ENCODE results near the gene AKAP8. TPM values are rescaled to one million over a fixed set of nuclear protein-coding genes. Genes with fewer than 3 reads are reported as not detected.

Gene AKAP8
- total and polyA plus RNA-seq, 2 of the 4 experiments (the other 2 are of a cell fraction), result 12.2 to 13.4 TPM

DNA sequence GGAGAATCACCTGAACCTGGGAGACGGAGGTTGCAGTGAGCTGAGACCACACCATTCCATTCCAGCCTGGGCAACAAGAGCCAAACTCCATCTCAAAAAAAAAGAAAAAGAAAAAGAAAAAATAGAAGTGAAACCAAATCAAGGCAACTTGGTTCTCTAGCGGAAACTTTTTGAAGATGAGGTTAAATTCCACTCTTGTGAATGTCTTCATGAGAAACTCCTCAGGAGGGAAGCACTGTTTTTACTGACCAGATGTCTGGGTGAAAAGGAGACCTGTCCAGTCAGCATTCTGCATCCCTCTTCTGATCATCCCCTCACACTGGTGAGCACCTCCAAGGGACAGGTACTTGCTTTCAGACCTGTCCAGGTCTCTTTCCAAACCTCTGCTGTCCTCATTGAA lies 63.1 kb downstream of the AKAP8 start:
- peak overlapping the region; percentile 12 for H3K14ac ChIP-seq (replicated peaks; ENCODE audit: low read depth, low read length)
- H2BK20ac ChIP-seq (ENCODE audit: low read depth, low read length), result no peak overlapping the region
- 0 out of 2 replicates have a peak overlapping the region, but pooled peaks have one; percentile 35 for H2AK5ac ChIP-seq (ENCODE audit: low read depth, low read length)
- BruUV-seq (replicated peaks), result no TSS peak
- peaks cover 100% of the 10 kb centered on the region for H4K20me1 ChIP-seq (ENCODE audit: insufficient read depth, low read length)
- H3K9me1 ChIP-seq (ENCODE audit: insufficient read depth, low read length), result peaks cover 60% of the 10 kb centered on the region
- no peak overlapping the region for H4K8ac ChIP-seq (ENCODE audit: low read depth in 2 of 2, low read length in 2 of 2)
- H3K27me3 ChIP-seq (ENCODE audit: control insufficient read depth, insufficient read depth, low read length), result no peaks in the 10 kb centered on the region
- no CpG with 5 or more reads among the region's 2 CpGs for WGBS, 2 experiments (ENCODE audit: extremely low coverage in 2 of 2, insufficient read length in 1 of 2)
- ChIA-PET CTCF (no interaction called here), POLR2A (ENCODE audit: unreplicated experiment) (no interaction called here)
- H2AK9ac ChIP-seq (replicated peaks; ENCODE audit: low read depth, low read length, poor library complexity), result no peak overlapping the region
- no peaks in the 10 kb centered on the region; the same call in 1 of the 2 replicates for H3K36me3 ChIP-seq (ENCODE audit: control insufficient read depth, insufficient read depth, low read length)
- H2BK15ac ChIP-seq (ENCODE audit: low read depth, low read length), result 0 out of 3 replicates have a peak overlapping the region, but pooled peaks have one; percentile 23
- H3K23ac ChIP-seq (ENCODE audit: low read depth, low read length), result peak overlapping the region; percentile 33
- H2BK5ac ChIP-seq (ENCODE audit: low read depth, low read length, poor library complexity, severe bottlenecking), result no peak overlapping the region
- intact Hi-C loops (cut with micrococcal nuclease), result no loop called here
- no peak overlapping the region for H3K4me3 ChIP-seq (ENCODE audit: insufficient read depth, low read depth, low read length)
- H3K4me1 ChIP-seq (ENCODE audit: control insufficient read depth, insufficient read depth, low read length), result peaks cover 47% of the 10 kb centered on the region
- H3K79me1 ChIP-seq (ENCODE audit: low read depth in 1 of 2, low read length in 2 of 2), result peaks cover 0 to 78% of the 10 kb centered on the region in 2 experiments; a peak in 2 of 4 replicates
- in situ Hi-C loops (cut with MboI; ENCODE audit: low sequenced_read_pairs), result no loop called here
- no peaks in the 10 kb centered on the region for H3K9me3 ChIP-seq (ENCODE audit: control insufficient read depth, insufficient read depth, low read length)
- H3K4ac ChIP-seq (ENCODE audit: low read depth, low read length), result peak overlapping the region; percentile 3; the same call in 1 of the 2 replicates
- peak overlapping the region; percentile 12 for H3K27ac ChIP-seq (ENCODE audit: insufficient read depth, low read length)
- no peak overlapping the region; the same call in 1 of the 2 replicates for H3K18ac ChIP-seq (ENCODE audit: low read depth, low read length)
- peak; percentile 80 for DNase-seq
- peak overlapping the region; percentile 46 for H3K4me2 ChIP-seq (ENCODE audit: low read depth, low read length)
- H2BK120ac ChIP-seq (ENCODE audit: low read depth, low read length), result no peak overlapping the region
- no peak overlapping the region for H3K56ac ChIP-seq (ENCODE audit: extremely low read depth, insufficient read depth, low read length)
- H4K91ac ChIP-seq (ENCODE audit: insufficient read depth, low read depth, low read length), result no peak overlapping the region
- no peak overlapping the region for H2AFZ ChIP-seq (replicated peaks; ENCODE audit: low read length, poor library complexity)
- no peak for TF ChIP-seq POLR2A (IDR thresholded peaks at IDR 0.05; ENCODE audit: low read depth, low read length)
- peak; percentile 80 for TF ChIP-seq MAFK (IDR thresholded peaks at IDR 0.05; ENCODE audit: low read depth, low read length)
- 0 out of 2 replicates have a peak, but pooled peaks have one; percentile 2 for TF ChIP-seq MXI1 (IDR thresholded peaks at IDR 0.05; ENCODE audit: borderline replicate concordance, low read depth, low read length)
- TF ChIP-seq RFX5 (IDR thresholded peaks at IDR 0.05; ENCODE audit: low read depth, low read length), result no peak
- dilution Hi-C loops (cut with HindIII; ENCODE audit: low sequenced_read_pairs, unreplicated experiment), result no loop called here
- no peak for ATAC-seq (ENCODE audit: low read depth)
- H3K9ac ChIP-seq (ENCODE audit: low read depth, low read length), result no peak overlapping the region
- H4K5ac ChIP-seq (ENCODE audit: low read depth, low read length), result no peak overlapping the region; the same call in 1 of the 2 replicates

Measured in IMR-90 (cell line).